ENCODE data around the gene CEP170B. TPM values are rescaled to one million over a fixed set of nuclear protein-coding genes. Genes with fewer than 3 reads are reported as not detected.

Gene CEP170B
- total and polyA plus RNA-seq, 3 donors from 2014 or later: 33.9 to 79.7 (median 73.9) TPM

DNA sequence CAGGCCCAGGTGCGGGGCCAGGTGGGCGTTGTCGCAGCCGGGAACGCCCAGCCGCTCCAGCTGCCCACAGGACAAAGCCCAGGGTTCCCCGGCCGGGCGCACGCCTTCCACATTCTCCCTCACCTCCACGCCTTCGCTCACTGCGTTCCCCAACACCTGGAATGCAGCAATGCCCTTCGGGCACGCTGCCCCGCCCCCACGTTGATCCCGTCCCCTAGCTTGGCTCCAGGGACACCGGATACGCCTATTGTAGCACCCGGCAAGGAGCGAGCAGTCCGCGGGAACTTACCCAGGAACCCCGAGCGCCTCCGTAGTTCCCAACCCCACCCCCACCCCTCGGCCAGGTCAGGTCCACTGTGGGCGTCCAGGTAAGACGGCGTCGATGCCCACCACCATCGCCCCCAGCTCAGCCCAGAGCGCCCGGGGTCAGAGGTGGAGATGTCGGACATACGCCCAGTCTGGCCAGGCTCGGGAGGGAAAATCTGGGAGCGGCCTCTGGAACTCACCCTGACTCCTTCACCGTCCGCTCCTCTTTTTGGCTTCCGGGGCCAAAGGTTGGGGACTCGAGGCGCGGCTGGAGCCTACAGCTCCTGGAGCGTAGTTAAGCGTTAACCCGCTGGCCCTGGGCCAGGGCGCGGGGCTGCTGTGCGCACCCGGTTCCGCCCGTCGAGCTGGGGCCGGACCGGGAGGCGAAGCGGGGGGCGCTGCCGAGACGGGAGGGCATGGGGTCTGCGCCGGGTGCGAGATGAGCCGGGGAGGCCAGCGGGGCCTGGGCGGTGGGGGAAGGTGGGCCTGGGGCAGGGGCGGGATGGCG, 594 bp upstream of the CEP170B start:
- no peak for TF ChIP-seq POLR2A (IDR thresholded peaks at IDR 0.05)
- TF ChIP-seq, protein P1, sequence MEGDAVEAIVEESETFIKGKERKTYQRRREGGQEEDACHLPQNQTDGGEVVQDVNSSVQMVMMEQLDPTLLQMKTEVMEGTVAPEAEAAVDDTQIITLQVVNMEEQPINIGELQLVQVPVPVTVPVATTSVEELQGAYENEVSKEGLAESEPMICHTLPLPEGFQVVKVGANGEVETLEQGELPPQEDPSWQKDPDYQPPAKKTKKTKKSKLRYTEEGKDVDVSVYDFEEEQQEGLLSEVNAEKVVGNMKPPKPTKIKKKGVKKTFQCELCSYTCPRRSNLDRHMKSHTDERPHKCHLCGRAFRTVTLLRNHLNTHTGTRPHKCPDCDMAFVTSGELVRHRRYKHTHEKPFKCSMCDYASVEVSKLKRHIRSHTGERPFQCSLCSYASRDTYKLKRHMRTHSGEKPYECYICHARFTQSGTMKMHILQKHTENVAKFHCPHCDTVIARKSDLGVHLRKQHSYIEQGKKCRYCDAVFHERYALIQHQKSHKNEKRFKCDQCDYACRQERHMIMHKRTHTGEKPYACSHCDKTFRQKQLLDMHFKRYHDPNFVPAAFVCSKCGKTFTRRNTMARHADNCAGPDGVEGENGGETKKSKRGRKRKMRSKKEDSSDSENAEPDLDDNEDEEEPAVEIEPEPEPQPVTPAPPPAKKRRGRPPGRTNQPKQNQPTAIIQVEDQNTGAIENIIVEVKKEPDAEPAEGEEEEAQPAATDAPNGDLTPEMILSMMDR (IDR thresholded peaks at IDR 0.05): no peak
- DNase-seq: no peak
- 1 to 2% methylated on average over 30 to 40 of the region's 70 CpGs for WGBS, 2 donors
- Histone ChIP-seq H3K4me1 (peaks cover 22% of the 10 kb centered on the region), H3K9me3 (no peaks in the 10 kb centered on the region), H3K27ac (no peak overlapping the region), H3K27me3 (no peaks in the 10 kb centered on the region), H3K36me3 (ENCODE audit: low read depth, missing control alignments) (no peaks in the 10 kb centered on the region), H3K4me3 (peak overlapping the region; percentile 58 to 81)
- intact Hi-C loops (cut with DNase I; ENCODE audit: low total_unique reads): no loop called here

DNA sequence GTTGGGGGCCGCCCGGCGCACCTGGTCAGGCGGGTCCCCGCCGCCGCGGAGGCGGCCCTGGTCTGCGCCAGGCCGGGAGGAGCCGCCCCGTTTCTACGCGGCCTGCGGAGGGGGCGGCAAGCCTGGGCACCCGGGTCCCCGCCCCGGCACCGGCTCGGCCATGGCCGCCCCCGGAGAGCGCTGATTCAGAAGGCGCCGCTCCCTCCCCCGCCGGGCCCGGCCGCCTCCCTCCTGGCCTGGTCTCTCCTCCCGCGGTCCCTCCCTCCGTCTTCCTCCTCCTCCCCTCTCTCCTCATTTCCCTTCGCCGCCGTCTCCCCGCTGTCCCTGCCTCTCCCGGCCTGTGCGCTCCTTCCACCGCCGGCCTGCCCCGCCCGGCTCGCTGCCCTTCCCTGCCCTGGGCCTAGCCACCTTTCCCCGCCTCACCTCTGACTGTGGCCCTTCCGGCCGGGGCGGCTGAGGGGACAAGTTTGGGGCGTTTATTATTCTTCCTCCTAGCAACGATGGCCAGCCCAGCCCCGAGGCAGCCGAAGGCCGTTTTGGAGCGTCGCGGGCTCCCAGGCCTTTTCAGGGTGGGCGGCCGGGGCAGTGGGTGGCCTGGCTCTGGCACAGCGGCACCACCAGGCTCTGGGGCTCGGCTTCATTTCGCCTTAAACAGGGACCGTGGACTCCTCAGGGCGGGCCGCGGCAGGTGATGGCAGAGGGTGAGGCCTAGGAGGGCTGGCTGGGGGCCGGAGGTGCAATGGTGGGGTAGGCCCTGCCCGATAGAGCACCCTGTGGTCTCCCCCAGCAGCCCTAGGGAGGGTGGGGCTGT, 768 bp downstream of the CEP170B start:
- 2 to 9% methylated on average over 37 to 50 of the region's 68 CpGs for WGBS, 2 donors
- Histone ChIP-seq H3K9me3 (no peaks in the 10 kb centered on the region), H3K4me3 (peak overlapping the region; percentile 67 to 81), H3K36me3 (ENCODE audit: low read depth, missing control alignments) (no peaks in the 10 kb centered on the region), H3K27ac (peak overlapping the region; percentile 64 to 69), H3K27me3 (no peaks in the 10 kb centered on the region), H3K4me1 (peaks cover 22% of the 10 kb centered on the region)
- TF ChIP-seq POLR2A (IDR thresholded peaks at IDR 0.05): no peak
- TF ChIP-seq, protein P1 (IDR thresholded peaks at IDR 0.05): no peak
- DNase-seq: peak; percentile 69
- intact Hi-C loops (cut with DNase I; ENCODE audit: low total_unique reads): no loop called here

DNA sequence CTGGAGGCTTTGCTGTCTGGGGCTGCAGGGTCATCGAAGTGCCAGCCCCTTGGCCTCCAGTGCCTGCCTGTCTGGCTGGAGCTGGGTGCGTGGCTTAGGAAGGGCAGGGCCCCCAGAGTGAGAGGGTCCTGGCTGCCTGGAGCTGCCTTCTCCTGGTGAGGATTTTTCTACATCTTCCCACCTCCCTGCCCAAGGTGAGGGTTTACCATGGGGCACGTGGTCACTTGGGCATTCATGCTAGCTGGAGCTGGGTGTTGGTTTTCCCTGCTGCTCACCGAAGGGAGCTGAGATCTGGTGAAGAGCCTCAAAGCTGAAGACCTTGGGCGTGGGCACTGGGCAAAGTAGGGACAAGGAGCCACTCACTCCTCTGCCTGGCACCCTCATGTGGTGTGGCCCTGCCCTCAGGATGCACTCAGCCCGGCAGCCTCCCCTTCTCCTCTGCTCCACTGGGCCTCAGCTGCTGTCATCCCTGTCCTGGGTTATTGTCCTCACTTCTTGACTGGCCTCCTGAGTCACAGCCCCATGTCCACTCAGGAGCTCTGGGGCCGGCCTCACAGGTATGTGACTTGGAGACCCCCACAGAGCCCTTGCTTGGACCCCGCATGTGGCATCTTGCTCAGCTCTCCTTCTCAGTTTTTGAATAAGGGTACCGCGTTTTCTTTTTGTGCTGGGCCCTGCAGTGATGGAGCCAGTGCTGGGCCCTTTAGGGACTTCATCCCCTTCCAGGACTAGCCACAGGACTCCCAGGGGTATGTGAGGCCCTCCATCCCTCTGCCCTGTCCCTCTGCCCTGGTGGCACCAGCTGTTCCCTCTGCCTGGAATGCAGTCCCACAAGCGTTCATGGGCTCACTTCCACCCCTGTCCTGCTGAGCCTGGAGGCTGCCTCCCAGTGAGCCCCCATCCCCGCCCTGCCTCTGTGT, 1.6 kb downstream of the CEP170B start:
- DNase-seq: no peak
- Histone ChIP-seq H3K4me3 (peak overlapping the region; percentile 67 to 81), H3K36me3 (ENCODE audit: low read depth, missing control alignments) (no peaks in the 10 kb centered on the region), H3K4me1 (peaks cover 22% of the 10 kb centered on the region), H3K27ac (peak overlapping the region in 1 of 2 donors; percentile 64), H3K27me3 (no peaks in the 10 kb centered on the region), H3K9me3 (no peaks in the 10 kb centered on the region)
- intact Hi-C loops (cut with DNase I; ENCODE audit: low total_unique reads): no loop called here
- 81 to 86% methylated on average over 10 to 12 of the region's 12 CpGs for WGBS, 2 donors
- no peak for TF ChIP-seq POLR2A (IDR thresholded peaks at IDR 0.05)
- TF ChIP-seq, protein P1 (IDR thresholded peaks at IDR 0.05): no peak

DNA sequence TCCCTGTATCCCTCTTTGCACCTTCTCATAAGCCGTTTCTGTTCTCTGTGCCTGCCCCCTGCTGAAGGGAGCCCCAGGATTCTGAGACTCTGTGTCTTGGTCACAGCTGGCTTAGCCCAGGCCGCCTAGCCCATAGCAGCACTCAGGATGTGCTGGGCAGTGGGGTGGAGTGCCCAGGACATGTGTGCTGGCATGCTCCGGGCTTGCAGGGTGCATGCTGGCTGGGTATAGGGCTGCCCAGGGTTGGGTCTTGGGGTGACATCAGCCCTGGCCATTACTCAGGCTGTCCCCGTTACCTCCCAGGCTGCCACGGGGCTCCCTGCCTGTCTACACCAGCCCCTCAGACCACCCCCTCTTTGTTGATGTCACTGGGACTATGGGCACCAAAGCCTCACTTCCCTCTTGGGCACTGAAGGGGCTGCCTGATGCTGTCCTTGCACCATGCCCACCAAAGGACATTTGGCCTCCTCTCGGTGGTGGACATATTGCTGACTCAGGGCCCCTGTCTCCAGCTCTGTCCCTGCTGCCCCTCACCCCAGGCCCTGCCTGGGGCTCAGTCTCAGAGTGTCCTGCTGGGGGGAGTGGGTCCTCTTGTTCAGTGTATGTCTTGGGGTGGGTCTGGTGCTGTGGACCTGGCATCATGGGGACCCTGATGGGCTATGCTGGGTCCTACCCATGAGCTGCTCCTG, 2.4 kb downstream of the CEP170B start:
- H3K36me3 ChIP-seq (ENCODE audit: low read depth, missing control alignments): no peaks in the 10 kb centered on the region

More for the DNA sequence above, 2.4 kb downstream of the CEP170B start:
- Histone ChIP-seq H3K27me3 (no peaks in the 10 kb centered on the region), H3K9me3 (no peaks in the 10 kb centered on the region), H3K27ac (no peak overlapping the region), H3K4me3 (no peak overlapping the region), H3K4me1 (peaks cover 23% of the 10 kb centered on the region)
- TF ChIP-seq, protein P1 (IDR thresholded peaks at IDR 0.05): no peak
- no peak for TF ChIP-seq POLR2A (IDR thresholded peaks at IDR 0.05)
- 88 to 94% methylated on average over 5 to 6 of the region's 6 CpGs for WGBS, 2 donors
- intact Hi-C loops (cut with DNase I; ENCODE audit: low total_unique reads): no loop called here
- DNase-seq: no peak

All from testis (tissue), 3 donors.